Adrenal gland (tissue), 5 donors: Measurements from ENCODE around the gene MARCHF3.

Source experiments
- CTCF ChIP-seq, 6 experiments: fragments of 450-650 bp in 4 of 6; fragments of 200-600 bp in 2 of 6; sonication (generic) in 1 of 6; IDR thresholded peaks; 1 replicate in 5 of 6; 2 replicates in 1 of 6; pipeline versions ENCODE4 v1.5.1 to v1.8.0; 2016 to 2021; ENCODE audit warnings: antibody characterized with exemption in 6 of 6, mild to moderate bottlenecking in 2 of 6, moderate library complexity in 1 of 6
- POLR2A ChIP-seq, 2 donors: fragments of 450-650 bp; IDR thresholded peaks; one replicate each; pipeline ENCODE4 v1.6.1; 2017; ENCODE audit warnings: antibody characterized with exemption in 2 of 2, mild to moderate bottlenecking in 2 of 2, moderate library complexity in 1 of 2
- donor health status: DM: no; HTN: no; CAD: no.

DNA sequence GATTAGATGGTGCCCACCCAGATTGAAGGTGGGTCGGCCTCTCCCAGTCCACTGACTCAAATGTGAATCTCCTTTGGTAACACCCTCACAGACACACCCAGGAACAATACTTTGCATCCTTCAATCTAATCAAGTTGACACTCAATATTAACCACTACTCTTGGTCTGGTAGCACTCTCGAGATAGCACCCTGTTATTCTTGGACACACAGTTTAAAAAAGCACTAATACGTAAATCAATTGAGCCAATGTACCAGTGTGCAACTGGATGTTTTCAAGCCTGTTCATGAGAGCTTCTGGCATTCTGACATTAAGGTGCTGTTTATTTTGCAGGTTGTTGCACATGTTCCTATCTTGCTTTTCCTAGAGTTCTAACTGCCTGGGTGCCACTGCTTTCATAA is 35.3 kb downstream of the MARCHF3 start:
- TF ChIP-seq CTCF (IDR thresholded peaks at IDR 0.05) (no peak), POLR2A (IDR thresholded peaks at IDR 0.05) (no peak)
